ENCODE data around the gene LRRC23.

DNA sequence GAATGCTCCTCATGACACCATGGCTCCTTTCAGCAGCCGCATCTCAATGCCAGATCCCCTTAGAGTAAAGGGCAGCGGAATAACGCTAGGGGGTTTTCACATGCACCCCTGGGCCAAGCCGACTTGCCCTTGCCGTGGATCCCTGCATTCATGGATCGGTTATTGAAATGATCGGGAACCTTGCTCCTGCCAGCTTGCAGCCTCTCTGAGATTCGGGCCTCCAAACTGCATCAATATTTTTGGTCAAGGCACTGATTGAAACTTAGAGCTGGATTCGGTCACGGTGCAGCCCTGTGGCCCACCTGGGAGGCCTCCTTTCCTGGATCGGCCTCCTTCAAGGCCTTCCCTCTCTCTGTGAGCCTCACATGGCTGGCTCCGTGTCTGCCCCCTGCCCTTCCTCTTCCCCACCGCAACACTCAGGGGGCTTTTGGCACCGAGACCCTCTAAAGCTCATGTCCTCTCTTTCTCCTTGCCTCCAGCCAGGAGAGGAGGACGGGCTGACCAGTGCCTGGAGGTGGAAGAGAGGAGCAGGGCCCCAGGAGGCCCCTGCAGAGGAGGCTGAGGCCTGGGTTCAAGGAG, 48.3 kb downstream of the LRRC23 start:
- no peak for TF ChIP-seq EZH2 (IDR thresholded peaks at IDR 0.05; ENCODE audit: insufficient read depth, poor library complexity, severe bottlenecking)
- no peak for TF ChIP-seq EZH2phosphoT487 (IDR thresholded peaks at IDR 0.05; ENCODE audit: insufficient read depth, low read depth)

Measured in GM23248 (cell line).